ENCODE results near the gene BEX1. TPM values are rescaled to one million over a fixed set of nuclear protein-coding genes. Genes with fewer than 3 reads are reported as not detected.

The BEX1 gene
- total RNA-seq, 2 experiments from 2014 or later: 0.44 to 0.53 TPM

DNA sequence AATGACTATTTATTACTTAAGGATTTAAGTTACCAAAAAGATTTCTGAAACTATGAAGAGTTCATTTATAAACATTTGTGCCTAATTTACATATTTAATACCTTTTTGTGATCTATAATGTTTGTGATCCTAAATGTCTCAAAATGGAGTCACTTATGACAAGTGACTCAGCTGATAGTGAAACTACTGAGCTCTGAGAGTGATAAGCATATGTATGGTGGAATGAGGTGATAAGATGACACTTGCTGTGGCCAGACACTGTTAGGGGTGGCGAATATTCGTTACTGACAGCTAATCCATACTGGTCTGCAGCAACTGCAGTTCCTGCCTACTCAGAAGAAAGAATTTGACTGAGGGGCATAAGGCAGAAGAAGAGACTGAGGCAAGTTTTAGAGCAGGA lies 34.5 kb upstream of the BEX1 start:
- H3K27ac Mint-ChIP-seq: no peak overlapping the region
- Histone ChIP-seq H3K4me3 (ENCODE audit: low read length) (no peak overlapping the region), H3K9me3 (ENCODE audit: control insufficient read depth in 1 of 2, insufficient read depth in 1 of 2, low read length in 2 of 2) (no peaks in the 10 kb centered on the region), H3K36me3 (ENCODE audit: insufficient read depth, low read length) (no peaks in the 10 kb centered on the region), H3K27me3 (ENCODE audit: control insufficient read depth in 1 of 2, insufficient read depth in 2 of 2, low read length in 2 of 2) (no peaks in the 10 kb centered on the region), H3K4me1 (ENCODE audit: insufficient read depth, low read length) (no peaks in the 10 kb centered on the region), H3K27ac (ENCODE audit: low read depth in 1 of 2, low read length in 2 of 2) (no peak overlapping the region)
- TF ChIP-seq, protein P1, sequence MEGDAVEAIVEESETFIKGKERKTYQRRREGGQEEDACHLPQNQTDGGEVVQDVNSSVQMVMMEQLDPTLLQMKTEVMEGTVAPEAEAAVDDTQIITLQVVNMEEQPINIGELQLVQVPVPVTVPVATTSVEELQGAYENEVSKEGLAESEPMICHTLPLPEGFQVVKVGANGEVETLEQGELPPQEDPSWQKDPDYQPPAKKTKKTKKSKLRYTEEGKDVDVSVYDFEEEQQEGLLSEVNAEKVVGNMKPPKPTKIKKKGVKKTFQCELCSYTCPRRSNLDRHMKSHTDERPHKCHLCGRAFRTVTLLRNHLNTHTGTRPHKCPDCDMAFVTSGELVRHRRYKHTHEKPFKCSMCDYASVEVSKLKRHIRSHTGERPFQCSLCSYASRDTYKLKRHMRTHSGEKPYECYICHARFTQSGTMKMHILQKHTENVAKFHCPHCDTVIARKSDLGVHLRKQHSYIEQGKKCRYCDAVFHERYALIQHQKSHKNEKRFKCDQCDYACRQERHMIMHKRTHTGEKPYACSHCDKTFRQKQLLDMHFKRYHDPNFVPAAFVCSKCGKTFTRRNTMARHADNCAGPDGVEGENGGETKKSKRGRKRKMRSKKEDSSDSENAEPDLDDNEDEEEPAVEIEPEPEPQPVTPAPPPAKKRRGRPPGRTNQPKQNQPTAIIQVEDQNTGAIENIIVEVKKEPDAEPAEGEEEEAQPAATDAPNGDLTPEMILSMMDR (IDR thresholded peaks at IDR 0.05): no peak
- ChIA-PET CTCF (no interaction called here), POLR2A (no interaction called here)
- no peak for ATAC-seq (ENCODE audit: poor library complexity)
- no peaks in the 10 kb centered on the region for H3K36me3 Mint-ChIP-seq (ENCODE audit: low read depth)
- intact Hi-C loops (cut with DNase I, micrococcal nuclease): no loop called here
- H3K9me3 Mint-ChIP-seq: no peaks in the 10 kb centered on the region
- no peaks in the 10 kb centered on the region for H3K4me1 Mint-ChIP-seq (ENCODE audit: low read depth)
- no peak for DNase-seq
- no peak overlapping the region for H3K4me3 Mint-ChIP-seq
- peaks cover 4% of the 10 kb centered on the region for H3K27me3 Mint-ChIP-seq

DNA sequence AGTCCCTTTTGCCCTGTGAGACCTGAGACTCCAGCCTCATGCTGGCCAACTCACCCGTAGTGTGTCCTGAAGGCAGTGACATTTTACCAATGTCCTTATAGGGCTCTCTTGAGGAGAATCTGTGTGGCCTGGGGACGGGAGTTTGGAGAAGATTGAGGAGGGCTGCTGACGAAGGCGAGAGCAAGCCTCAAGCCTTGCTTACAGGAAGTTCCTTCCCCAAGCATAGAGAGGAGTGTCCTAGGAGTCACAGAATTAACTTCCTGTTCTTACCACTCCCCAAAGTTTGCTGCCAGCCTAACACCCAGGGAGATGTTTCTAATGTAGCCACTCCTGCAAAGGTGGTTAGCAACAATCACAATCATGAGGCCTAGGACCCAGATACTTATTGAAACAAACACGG lies 29.0 kb upstream of the BEX1 start, which contains the start of gene NXF3:
Gene NXF3 (minus strand): TSS at position 202 of the 400 bp plus-strand sequence. CDS start 120 bp downstream, at position 82.
- Mint-ChIP-seq H3K4me1 (ENCODE audit: low read depth) (no peaks in the 10 kb centered on the region), H3K27ac (no peak within 1 kb of the TSS), H3K4me3 (no peak within 1 kb of the TSS), H3K9me3 (no peaks in the 10 kb centered on the region), H3K27me3 (no peaks in the 10 kb centered on the region), H3K36me3 (ENCODE audit: low read depth) (no peaks in the 10 kb centered on the region)
- H3K4me1 ChIP-seq (ENCODE audit: insufficient read depth, low read length): no peaks in the 10 kb centered on the region
- no peak for ATAC-seq (ENCODE audit: poor library complexity)
- TF ChIP-seq, protein P1 (IDR thresholded peaks at IDR 0.05): no peak
- H3K27me3 ChIP-seq (ENCODE audit: control insufficient read depth in 1 of 2, insufficient read depth in 2 of 2, low read length in 2 of 2): no peaks in the 10 kb centered on the region
- no peak within 1 kb of the TSS for H3K4me3 ChIP-seq (ENCODE audit: low read length)
- DNase-seq: no peak
- intact Hi-C loops (cut with DNase I, micrococcal nuclease): no loop called here
- no peaks in the 10 kb centered on the region for H3K36me3 ChIP-seq (ENCODE audit: insufficient read depth, low read length)
- H3K27ac ChIP-seq (ENCODE audit: low read depth in 1 of 2, low read length in 2 of 2): no peak within 1 kb of the TSS
- POLR2A ChIA-PET: no interaction called here
- no peaks in the 10 kb centered on the region for H3K9me3 ChIP-seq (ENCODE audit: control insufficient read depth in 1 of 2, insufficient read depth in 1 of 2, low read length in 2 of 2)
- CTCF ChIA-PET: no interaction called here

DNA sequence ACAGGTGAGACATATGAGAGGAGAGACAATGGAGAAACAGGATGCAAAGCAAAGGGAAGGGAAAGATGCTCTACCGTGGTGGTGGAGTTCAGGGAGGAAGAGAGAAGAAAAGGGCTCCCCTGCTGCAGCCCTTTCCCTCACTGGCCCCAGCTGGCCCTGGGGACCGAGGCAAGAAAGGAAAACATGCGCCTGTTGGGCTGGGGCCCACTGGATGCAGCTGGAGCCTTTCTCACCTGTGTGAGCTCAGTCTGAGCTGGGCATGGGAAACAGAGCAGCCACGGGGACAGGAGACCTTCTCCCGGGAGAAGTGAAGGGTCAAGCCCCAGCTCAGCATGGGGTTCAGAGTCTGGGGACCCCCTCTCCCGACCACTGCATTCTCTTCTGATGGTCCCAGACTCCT lies 17.1 kb upstream of the BEX1 start:
- Histone ChIP-seq H3K27me3 (ENCODE audit: control insufficient read depth in 1 of 2, insufficient read depth in 2 of 2, low read length in 2 of 2) (peaks cover 0 to 5% of the 10 kb centered on the region in 2 experiments), H3K4me3 (ENCODE audit: low read length) (no peak overlapping the region), H3K4me1 (ENCODE audit: insufficient read depth, low read length) (no peaks in the 10 kb centered on the region), H3K36me3 (ENCODE audit: insufficient read depth, low read length) (no peaks in the 10 kb centered on the region), H3K27ac (ENCODE audit: low read depth in 1 of 2, low read length in 2 of 2) (no peak overlapping the region), H3K9me3 (ENCODE audit: control insufficient read depth in 1 of 2, insufficient read depth in 1 of 2, low read length in 2 of 2) (no peaks in the 10 kb centered on the region)
- H3K27me3 Mint-ChIP-seq: no peaks in the 10 kb centered on the region
- intact Hi-C loops (cut with DNase I, micrococcal nuclease): no loop called here
- H3K4me1 Mint-ChIP-seq (ENCODE audit: low read depth): no peaks in the 10 kb centered on the region
- TF ChIP-seq, protein P1 (IDR thresholded peaks at IDR 0.05): no peak
- ATAC-seq (ENCODE audit: poor library complexity) (no peak), DNase-seq (no peak)
- H3K4me3 Mint-ChIP-seq: no peak overlapping the region
- no peaks in the 10 kb centered on the region for H3K9me3 Mint-ChIP-seq
- no peak overlapping the region for H3K27ac Mint-ChIP-seq
- no peaks in the 10 kb centered on the region for H3K36me3 Mint-ChIP-seq (ENCODE audit: low read depth)
- ChIA-PET CTCF (no interaction called here), POLR2A (no interaction called here)
